ENCODE results near the gene PTPRN2.

PTPRN2 gene

DNA sequence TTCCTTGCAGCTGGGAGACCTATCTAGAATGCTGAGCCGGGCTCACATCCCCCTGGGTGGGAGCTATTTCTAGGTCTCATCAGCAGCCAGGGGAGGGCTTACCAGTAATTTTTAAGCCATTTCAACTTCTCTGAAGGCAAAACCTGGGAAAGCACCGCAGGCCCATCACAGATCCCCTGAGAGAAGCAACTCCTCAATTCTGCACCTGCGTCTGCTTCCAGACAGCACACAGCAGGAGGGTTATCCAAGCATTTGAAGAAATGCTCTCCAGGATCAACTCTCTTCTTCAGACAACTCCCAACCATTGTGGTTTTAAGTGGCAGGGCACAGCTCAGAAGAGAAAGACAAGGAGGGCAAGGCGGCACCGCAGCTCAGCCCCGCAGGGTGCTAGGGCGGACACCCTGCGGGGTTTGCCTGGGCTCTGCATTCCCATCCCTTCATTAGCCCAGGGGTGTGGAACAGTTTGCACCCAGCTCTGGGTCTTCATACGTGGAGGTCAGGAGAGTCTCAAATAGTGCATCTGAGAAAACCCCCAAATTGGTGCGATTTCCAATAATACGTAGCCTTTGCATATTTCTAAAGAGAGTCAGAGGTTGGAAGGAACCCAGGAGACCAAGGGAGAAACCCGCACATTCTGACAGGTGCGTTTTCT, 632.1 kb downstream of the PTPRN2 start:
- H3K36me3 ChIP-seq (ENCODE audit: insufficient read depth, low read length), result no peaks in the 10 kb centered on the region
- peaks cover 0 to 4% of the 10 kb centered on the region in 2 donors for H3K27me3 ChIP-seq (ENCODE audit: control insufficient read depth in 1 of 2, insufficient read depth in 2 of 2, low read length in 2 of 2)
- H3K4me3 ChIP-seq (ENCODE audit: low read depth in 1 of 2, low read length in 2 of 2), result no peak overlapping the region
- peaks cover 6% of the 10 kb centered on the region for H3K9me3 ChIP-seq (ENCODE audit: low read length)
- no peaks in the 10 kb centered on the region for H3K4me1 ChIP-seq (ENCODE audit: insufficient read depth, low read length)
- no peak overlapping the region for H3K27ac ChIP-seq (ENCODE audit: low read depth, low read length)
- H3K9ac ChIP-seq (ENCODE audit: low read length), result no peak overlapping the region

DNA sequence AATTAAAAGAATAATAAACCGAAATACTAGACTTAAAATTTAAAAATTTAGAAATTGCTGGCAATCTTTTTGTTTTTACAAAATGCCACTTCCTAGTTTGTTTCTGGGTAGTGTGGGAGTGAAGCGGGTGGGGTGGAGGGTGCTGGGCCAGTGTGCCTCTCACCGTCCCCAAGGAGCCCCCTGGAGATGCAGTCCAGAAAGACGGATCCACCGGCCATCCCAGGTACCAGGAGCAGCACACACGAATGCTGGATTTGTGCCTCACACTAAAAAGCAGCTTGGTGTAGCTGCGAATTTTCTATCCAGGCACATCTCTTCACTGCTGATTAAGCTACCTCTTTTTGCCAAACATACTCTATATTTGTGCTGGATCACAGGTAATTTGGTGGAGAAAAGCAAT, 632.7 kb downstream of the PTPRN2 start:
- H3K36me3 ChIP-seq (ENCODE audit: insufficient read depth, low read length), result no peaks in the 10 kb centered on the region
- no peak overlapping the region for H3K27ac ChIP-seq (ENCODE audit: low read depth, low read length)
- H3K9me3 ChIP-seq (ENCODE audit: low read length), result peaks cover 9% of the 10 kb centered on the region
- H3K4me3 ChIP-seq (ENCODE audit: low read depth in 1 of 2, low read length in 2 of 2), result no peak overlapping the region
- H3K27me3 ChIP-seq (ENCODE audit: control insufficient read depth in 1 of 2, insufficient read depth in 2 of 2, low read length in 2 of 2), result peaks cover 0 to 4% of the 10 kb centered on the region in 2 donors
- no peak overlapping the region for H3K9ac ChIP-seq (ENCODE audit: low read length)
- H3K4me1 ChIP-seq (ENCODE audit: insufficient read depth, low read length), result no peaks in the 10 kb centered on the region

DNA sequence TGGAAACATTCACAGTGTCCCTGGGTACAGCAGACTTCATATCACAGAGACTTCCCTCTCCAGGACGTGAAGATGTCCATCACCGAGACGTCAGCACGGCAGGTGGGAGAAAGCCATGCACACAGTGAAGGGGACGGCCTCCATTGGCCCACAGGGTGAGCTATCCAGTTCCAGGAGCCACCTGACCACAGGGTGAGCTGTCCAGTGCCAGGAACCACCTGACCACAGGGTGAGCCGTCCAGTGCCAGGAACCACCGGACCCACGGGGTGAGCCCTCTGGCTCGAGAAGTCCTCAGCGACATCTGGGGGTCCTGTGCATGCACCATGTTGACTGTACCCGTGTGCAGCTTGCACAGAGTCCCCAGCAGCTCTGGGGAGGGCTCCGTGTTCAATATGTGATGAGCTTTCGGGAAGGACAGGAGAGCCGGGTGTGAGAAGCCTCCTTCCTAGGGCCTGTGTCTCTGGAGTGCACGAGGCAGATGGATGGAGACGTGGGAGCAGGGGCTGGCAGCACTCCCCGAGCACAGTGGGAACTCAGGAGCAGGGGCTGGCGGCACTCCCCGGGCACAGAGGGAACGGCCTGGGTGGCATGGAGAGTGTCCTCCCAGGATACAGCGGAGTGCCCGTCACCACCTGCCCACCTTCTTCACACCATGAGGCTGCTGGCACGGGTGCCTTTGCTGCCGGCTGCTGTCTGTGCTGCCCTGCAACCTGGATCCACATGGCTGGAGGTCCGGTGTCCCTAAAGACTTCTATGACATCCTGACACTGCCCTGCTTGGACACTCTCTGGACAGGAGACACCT, 634.6 kb downstream of the PTPRN2 start:
- H3K9me3 ChIP-seq (ENCODE audit: low read length), result peaks cover 3% of the 10 kb centered on the region
- no peaks in the 10 kb centered on the region for H3K27me3 ChIP-seq (ENCODE audit: control insufficient read depth in 1 of 2, insufficient read depth in 2 of 2, low read length in 2 of 2)
- H3K9ac ChIP-seq (ENCODE audit: low read length), result no peak overlapping the region
- no peaks in the 10 kb centered on the region for H3K36me3 ChIP-seq (ENCODE audit: insufficient read depth, low read length)
- no peak overlapping the region for H3K27ac ChIP-seq (ENCODE audit: low read depth, low read length)
- no peaks in the 10 kb centered on the region for H3K4me1 ChIP-seq (ENCODE audit: insufficient read depth, low read length)
- H3K4me3 ChIP-seq (ENCODE audit: low read depth in 1 of 2, low read length in 2 of 2), result no peak overlapping the region

DNA sequence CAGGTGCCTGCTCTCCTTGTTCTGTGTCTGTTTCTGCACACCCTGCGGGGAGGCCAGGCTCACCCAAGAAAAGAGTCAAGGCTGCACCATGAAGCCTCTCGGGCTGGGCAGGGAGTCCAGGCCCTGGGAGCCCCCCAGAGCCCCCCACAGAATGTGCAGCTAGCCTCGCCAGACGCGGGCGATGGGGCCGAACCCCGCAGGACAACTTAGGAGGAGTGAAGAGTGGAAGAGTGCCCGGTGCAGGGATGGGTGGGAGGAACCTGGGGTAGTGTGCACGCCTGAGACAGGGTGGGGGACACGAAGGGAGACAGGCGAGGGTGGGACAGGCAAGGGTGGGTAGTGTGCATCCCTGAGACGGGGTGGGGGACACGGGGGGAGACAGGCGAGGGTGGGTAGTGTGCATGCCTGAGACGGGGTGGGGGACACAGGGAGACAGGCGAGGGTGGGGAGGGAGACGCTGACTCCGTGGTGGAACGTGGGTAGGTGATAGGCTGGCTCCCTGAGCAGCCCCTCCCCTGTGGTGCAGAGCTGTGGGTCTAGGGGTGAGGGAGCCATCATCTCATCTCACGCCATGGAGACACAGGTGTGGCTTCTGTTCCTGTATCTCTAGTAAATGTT, 635.5 kb downstream of the PTPRN2 start:
- Histone ChIP-seq H3K27ac (ENCODE audit: low read depth, low read length) (no peak overlapping the region), H3K27me3 (ENCODE audit: control insufficient read depth in 1 of 2, insufficient read depth in 2 of 2, low read length in 2 of 2) (no peaks in the 10 kb centered on the region), H3K9ac (ENCODE audit: low read length) (no peak overlapping the region), H3K9me3 (ENCODE audit: low read length) (peaks cover 3% of the 10 kb centered on the region), H3K36me3 (ENCODE audit: insufficient read depth, low read length) (no peaks in the 10 kb centered on the region), H3K4me1 (ENCODE audit: insufficient read depth, low read length) (no peaks in the 10 kb centered on the region), H3K4me3 (ENCODE audit: low read depth in 1 of 2, low read length in 2 of 2) (no peak overlapping the region)

DNA sequence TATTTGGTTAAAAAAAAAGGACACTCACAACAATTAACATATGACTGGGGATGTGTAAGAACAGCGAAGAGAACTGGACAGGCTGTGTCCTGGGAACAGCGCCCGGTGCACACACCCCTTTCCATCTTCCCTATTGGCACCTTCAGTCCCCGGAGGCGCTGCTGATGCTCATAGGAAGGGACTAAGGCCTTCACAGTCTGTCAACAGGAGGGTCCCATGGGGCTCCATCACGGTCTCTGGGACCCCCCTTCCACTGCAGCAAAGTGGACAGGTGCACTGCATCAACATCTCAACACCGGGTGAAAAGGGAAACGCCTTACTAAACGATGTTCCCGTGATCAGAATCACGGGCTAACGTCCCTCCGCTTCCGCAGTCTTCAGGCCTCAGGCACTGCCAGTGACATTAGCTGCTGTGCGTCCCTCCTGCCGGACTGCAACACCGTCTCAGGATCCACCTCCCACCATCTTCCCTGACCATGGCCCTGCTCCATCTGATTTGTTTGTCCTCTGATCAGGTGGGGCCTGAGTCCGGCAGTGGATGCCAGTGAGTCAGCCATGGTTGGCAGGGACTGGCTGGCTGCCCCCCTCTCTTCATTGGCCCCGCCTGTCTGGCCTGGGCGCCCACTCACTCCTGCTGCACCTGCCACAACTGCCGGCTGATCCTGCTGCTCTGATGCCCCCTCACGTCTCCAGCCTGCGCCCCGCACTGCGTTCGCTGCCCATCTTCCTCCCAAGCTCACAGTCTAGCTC, 636.1 kb downstream of the PTPRN2 start:
- H3K4me3 ChIP-seq (ENCODE audit: low read depth in 1 of 2, low read length in 2 of 2), result no peak overlapping the region
- H3K27ac ChIP-seq (ENCODE audit: low read depth, low read length), result no peak overlapping the region
- no peaks in the 10 kb centered on the region for H3K4me1 ChIP-seq (ENCODE audit: insufficient read depth, low read length)
- H3K9ac ChIP-seq (ENCODE audit: low read length), result no peak overlapping the region
- peaks cover 3% of the 10 kb centered on the region for H3K9me3 ChIP-seq (ENCODE audit: low read length)
- no peaks in the 10 kb centered on the region for H3K36me3 ChIP-seq (ENCODE audit: insufficient read depth, low read length)
- H3K27me3 ChIP-seq (ENCODE audit: control insufficient read depth in 1 of 2, insufficient read depth in 2 of 2, low read length in 2 of 2), result no peaks in the 10 kb centered on the region

DNA sequence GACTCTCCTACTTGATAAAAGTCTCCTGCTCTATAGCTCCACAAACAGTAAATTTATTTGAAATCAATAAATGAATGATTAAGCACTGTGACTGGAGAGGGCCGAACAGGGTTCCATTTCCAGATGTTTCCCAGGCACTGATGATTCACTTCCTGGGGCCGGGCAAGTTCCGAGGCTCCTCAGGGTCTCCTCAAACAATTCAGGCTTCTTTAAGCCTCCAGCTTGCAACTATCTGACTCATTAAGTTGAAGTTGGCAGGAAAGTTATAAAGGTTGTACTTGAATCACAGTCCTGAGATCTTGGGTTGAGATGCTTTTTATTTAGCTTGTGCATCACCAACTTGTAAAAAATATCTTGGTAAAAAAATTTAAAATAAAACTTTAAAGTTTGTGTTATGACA, 637.9 kb downstream of the PTPRN2 start:
- Histone ChIP-seq H3K27ac (ENCODE audit: low read depth, low read length) (no peak overlapping the region), H3K9ac (ENCODE audit: low read length) (no peak overlapping the region), H3K36me3 (ENCODE audit: insufficient read depth, low read length) (no peaks in the 10 kb centered on the region), H3K27me3 (ENCODE audit: control insufficient read depth in 1 of 2, insufficient read depth in 2 of 2, low read length in 2 of 2) (no peaks in the 10 kb centered on the region), H3K4me1 (ENCODE audit: insufficient read depth, low read length) (no peaks in the 10 kb centered on the region), H3K4me3 (ENCODE audit: low read depth in 1 of 2, low read length in 2 of 2) (no peak overlapping the region), H3K9me3 (ENCODE audit: low read length) (peaks cover 3% of the 10 kb centered on the region)

DNA sequence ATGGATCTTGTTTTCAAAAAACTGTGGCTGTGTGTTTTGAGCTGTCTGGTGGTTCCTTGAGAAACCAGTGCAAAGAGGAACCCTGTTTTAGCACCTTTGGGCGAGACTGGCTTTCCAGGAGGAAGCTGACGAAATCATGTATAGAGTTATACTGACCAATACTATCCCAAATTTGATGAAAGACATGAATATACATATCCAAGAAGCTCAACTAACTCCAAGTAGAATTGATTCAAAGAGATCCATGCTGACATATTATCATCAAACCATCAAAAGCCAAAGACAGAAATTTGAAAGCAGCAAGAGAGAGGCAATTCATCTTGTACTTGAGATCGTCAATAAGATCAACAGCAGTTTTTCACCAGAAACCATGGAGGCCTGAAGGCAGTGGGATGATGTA, 640.1 kb downstream of the PTPRN2 start:
- H3K4me1 ChIP-seq (ENCODE audit: insufficient read depth, low read length), result no peaks in the 10 kb centered on the region
- H3K4me3 ChIP-seq (ENCODE audit: low read depth in 1 of 2, low read length in 2 of 2), result no peak overlapping the region
- H3K27me3 ChIP-seq (ENCODE audit: control insufficient read depth in 1 of 2, insufficient read depth in 2 of 2, low read length in 2 of 2), result no peaks in the 10 kb centered on the region
- H3K9ac ChIP-seq (ENCODE audit: low read length), result no peak overlapping the region
- H3K9me3 ChIP-seq (ENCODE audit: low read length), result peaks cover 3% of the 10 kb centered on the region
- H3K27ac ChIP-seq (ENCODE audit: low read depth, low read length), result no peak overlapping the region
- no peaks in the 10 kb centered on the region for H3K36me3 ChIP-seq (ENCODE audit: insufficient read depth, low read length)

DNA sequence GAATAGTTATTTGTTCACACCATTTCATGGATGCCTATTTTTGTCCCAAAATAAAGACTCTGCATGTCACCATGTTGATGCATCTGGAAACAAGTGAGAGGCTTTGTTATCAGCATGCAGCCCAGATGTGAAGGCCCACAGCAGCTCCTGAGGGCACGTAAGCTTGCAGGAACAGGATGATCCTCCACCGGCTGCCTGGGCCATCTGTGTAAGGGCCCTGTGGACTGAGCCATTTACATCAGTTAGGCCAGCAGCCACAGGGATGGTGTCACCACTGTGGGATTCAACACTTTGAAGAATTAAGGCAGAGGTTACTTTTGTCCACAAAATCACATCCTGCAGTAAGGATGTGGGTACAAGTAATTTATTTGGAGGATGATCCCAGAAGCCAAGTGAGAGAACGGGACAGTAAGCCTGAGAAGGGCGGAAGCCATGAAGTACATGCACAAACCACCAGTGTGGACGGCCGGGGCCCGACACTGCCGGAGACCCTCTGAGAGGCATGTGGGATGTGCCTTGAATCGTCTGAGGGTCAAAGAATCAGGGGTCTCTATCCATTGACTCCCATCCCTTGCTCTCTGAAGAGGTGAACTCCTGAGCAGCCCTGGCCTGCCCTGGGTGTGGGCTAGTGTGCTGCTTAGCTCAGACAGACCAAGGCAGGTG, 641.1 kb downstream of the PTPRN2 start:
- H3K27ac ChIP-seq (ENCODE audit: low read depth, low read length), result no peak overlapping the region
- no peak overlapping the region for H3K9ac ChIP-seq (ENCODE audit: low read length)
- H3K4me1 ChIP-seq (ENCODE audit: insufficient read depth, low read length), result no peaks in the 10 kb centered on the region
- no peaks in the 10 kb centered on the region for H3K36me3 ChIP-seq (ENCODE audit: insufficient read depth, low read length)
- no peaks in the 10 kb centered on the region for H3K27me3 ChIP-seq (ENCODE audit: control insufficient read depth in 1 of 2, insufficient read depth in 2 of 2, low read length in 2 of 2)
- H3K9me3 ChIP-seq (ENCODE audit: low read length), result peaks cover 3% of the 10 kb centered on the region
- H3K4me3 ChIP-seq (ENCODE audit: low read depth in 1 of 2, low read length in 2 of 2), result no peak overlapping the region

- H3K9me3 ChIP-seq (ENCODE audit: low read length), result peaks cover 2% of the 10 kb centered on the region
- no peak overlapping the region for H3K4me3 ChIP-seq (ENCODE audit: low read depth in 1 of 2, low read length in 2 of 2)
- H3K9ac ChIP-seq (ENCODE audit: low read length), result no peak overlapping the region
- H3K36me3 ChIP-seq (ENCODE audit: insufficient read depth, low read length), result no peaks in the 10 kb centered on the region
- no peaks in the 10 kb centered on the region for H3K4me1 ChIP-seq (ENCODE audit: insufficient read depth, low read length)
- no peaks in the 10 kb centered on the region for H3K27me3 ChIP-seq (ENCODE audit: control insufficient read depth in 1 of 2, insufficient read depth in 2 of 2, low read length in 2 of 2)
- H3K27ac ChIP-seq (ENCODE audit: low read depth, low read length), result no peak overlapping the region
Observed at GRCh38 chr7:157945401-157945800, 642.2 kb downstream of the PTPRN2 start.

DNA sequence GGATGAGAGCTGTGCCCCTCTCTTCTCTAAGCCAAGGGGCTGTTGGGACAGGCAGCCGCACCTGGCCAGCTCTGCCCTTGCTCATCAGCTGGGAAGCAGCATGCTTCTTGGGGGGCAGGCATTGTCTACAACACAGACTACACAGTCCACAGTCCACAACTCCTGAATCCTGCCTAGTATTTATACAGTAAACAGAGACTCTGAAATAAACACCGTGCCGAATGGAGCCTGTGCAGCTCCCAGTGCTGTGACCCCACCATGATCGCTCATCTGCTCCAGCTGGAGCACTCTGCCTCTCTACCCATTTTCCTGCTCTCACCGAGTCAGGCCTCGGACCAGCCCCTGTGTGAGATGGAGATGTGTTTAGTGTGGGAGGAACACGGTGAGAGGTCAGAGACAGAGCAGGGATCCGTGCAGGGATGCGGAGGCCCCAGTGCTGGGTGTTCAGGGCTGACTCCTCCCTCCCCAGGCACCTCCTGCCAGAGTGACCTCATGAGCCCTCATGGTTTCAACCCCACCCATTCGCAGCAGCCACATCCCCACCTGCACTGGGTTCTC, 642.8 kb downstream of the PTPRN2 start:
- no peaks in the 10 kb centered on the region for H3K27me3 ChIP-seq (ENCODE audit: control insufficient read depth in 1 of 2, insufficient read depth in 2 of 2, low read length in 2 of 2)
- no peak overlapping the region for H3K4me3 ChIP-seq (ENCODE audit: low read depth in 1 of 2, low read length in 2 of 2)
- no peaks in the 10 kb centered on the region for H3K9me3 ChIP-seq (ENCODE audit: low read length)
- no peaks in the 10 kb centered on the region for H3K36me3 ChIP-seq (ENCODE audit: insufficient read depth, low read length)
- no peak overlapping the region for H3K27ac ChIP-seq (ENCODE audit: low read depth, low read length)
- no peak overlapping the region for H3K9ac ChIP-seq (ENCODE audit: low read length)
- H3K4me1 ChIP-seq (ENCODE audit: insufficient read depth, low read length), result no peaks in the 10 kb centered on the region

Measured in muscle layer of colon (tissue), 2 donors.